Stomach (tissue), 4 donors: Measurements from ENCODE around the gene TMEM164.

ENCODE experiments used
- CTCF ChIP-seq, 7 experiments: fragments of 450-650 bp in 4 of 7; fragments of 200-600 bp in 3 of 7; sonication (generic) in 3 of 7; IDR thresholded peaks; one replicate each; pipeline ENCODE4 v1.5.1; 2016 to 2019; ENCODE audit warnings: antibody characterized with exemption in 7 of 7, control low read depth in 2 of 7, mild to moderate bottlenecking in 1 of 7
- EP300 ChIP-seq: sonication (generic); formaldehyde crosslinking; IDR thresholded peaks from one replicate; pipeline ENCODE4 v1.6.1; 2017; ENCODE audit warnings: antibody characterized with exemption
- POLR2A ChIP-seq, 4 donors: fragments of 450-650 bp; IDR thresholded peaks; one replicate each; pipeline ENCODE4 v1.6.1; 2016; ENCODE audit warnings: antibody characterized with exemption in 4 of 4, control low read depth in 2 of 4, mild to moderate bottlenecking in 1 of 4, moderate library complexity in 1 of 4
- POLR2AphosphoS5 ChIP-seq, 3 donors: sonication (generic); formaldehyde crosslinking; IDR thresholded peaks; one replicate each; pipeline ENCODE4 v1.6.1; 2016; ENCODE audit warnings: antibody characterized with exemption in 3 of 3

DNA sequence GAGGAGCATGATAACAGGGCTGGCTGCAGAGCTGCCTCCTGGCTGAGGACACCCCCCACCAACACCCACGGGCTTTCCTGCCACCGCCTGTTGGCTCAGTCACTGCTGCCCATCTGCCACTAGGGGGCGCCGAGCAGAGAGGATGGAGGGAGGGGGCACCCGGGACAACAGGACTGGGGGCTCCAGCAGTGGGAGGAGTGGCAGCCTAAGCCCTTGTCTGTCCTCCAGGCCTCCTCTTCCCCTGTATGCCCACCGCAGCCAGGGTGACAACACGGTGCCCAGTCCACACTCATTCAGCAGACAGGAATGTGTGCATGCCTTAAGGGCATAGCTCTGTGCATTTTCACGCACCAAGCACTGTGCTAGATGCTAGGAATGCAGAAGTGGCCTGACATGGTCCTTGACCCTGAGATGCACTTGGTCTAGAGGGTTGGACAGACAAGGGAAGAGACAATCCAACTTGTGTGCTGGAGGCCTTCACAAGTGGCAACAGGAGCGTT lies 165.1 kb downstream of the TMEM164 start:
- TF ChIP-seq CTCF (IDR thresholded peaks at IDR 0.05) (peak in 5 of 7 experiments; percentile 8 to 54 (median 24)), POLR2A (IDR thresholded peaks at IDR 0.05) (no peak), EP300 (no peak), POLR2AphosphoS5 (IDR thresholded peaks at IDR 0.05) (no peak)
